H9 (cell line): ENCODE data around the gene CLECL1. TPM values are rescaled to one million over a fixed set of nuclear protein-coding genes. Genes with fewer than 3 reads are reported as not detected.

Experiments
- DNase-seq: peaks from one replicate; pipeline ENCODE4 v3.0.0-alpha.2; 2017
- H2AFZ ChIP-seq: one replicate; pipeline ENCODE4 v1.6.1; 2013; ENCODE audit warnings: mild to moderate bottlenecking, low read length, control low read depth, moderate library complexity
- H2AK5ac ChIP-seq: 2 replicates; pipeline ENCODE4 v1.6.1; 2013; ENCODE audit warnings: low read length, control low read depth, mixed read lengths; ENCODE audit not compliant: insufficient read length
- H2BK120ac ChIP-seq: one replicate; pipeline ENCODE4 v1.6.1; 2013; ENCODE audit warnings: low read depth, mild to moderate bottlenecking, low read length, control low read depth, inconsistent platforms; ENCODE audit not compliant: poor library complexity, severe bottlenecking
- H2BK12ac ChIP-seq: 2 replicates; pipeline ENCODE4 v1.6.1; 2013; ENCODE audit warnings: low read length, control low read depth, mixed read lengths, low read depth; ENCODE audit not compliant: insufficient read length
- H2BK15ac ChIP-seq: 2 replicates; pipeline ENCODE4 v1.6.1; 2013; ENCODE audit warnings: low read depth, low read length, control low read depth
- H2BK20ac ChIP-seq: one replicate; pipeline ENCODE4 v1.6.1; 2013; ENCODE audit warnings: low read depth, mild to moderate bottlenecking, low read length, control low read depth, inconsistent platforms; ENCODE audit not compliant: poor library complexity, severe bottlenecking
- H2BK5ac ChIP-seq: 2 replicates; pipeline ENCODE4 v1.6.1; 2013; ENCODE audit warnings: low read length, control low read depth, mixed read lengths; ENCODE audit not compliant: insufficient read length
- H3K14ac ChIP-seq: 2 replicates; pipeline ENCODE4 v1.6.1; 2013; ENCODE audit warnings: low read length, control low read depth; ENCODE audit not compliant: insufficient read depth
- H3K18ac ChIP-seq: 2 replicates; pipeline ENCODE4 v1.6.1; 2013; ENCODE audit warnings: low read depth, mild to moderate bottlenecking, mixed read lengths, low read length, control low read depth; ENCODE audit not compliant: insufficient read length
- H3K23ac ChIP-seq: 2 replicates; pipeline ENCODE4 v1.6.1; 2013; ENCODE audit warnings: low read length, control low read depth, mixed read lengths, low read depth; ENCODE audit not compliant: insufficient read length
- H3K23me2 ChIP-seq: 2 replicates; pipeline ENCODE4 v1.6.1; 2013; ENCODE audit warnings: low read depth, mild to moderate bottlenecking, mixed read lengths, low read length, control low read depth; ENCODE audit not compliant: insufficient read length, poor library complexity, severe bottlenecking
- H3K27ac ChIP-seq: 2 replicates; pipeline ENCODE4 v1.5.1; 2013; ENCODE audit warnings: low read length, control low read depth, mixed read lengths, low read depth; ENCODE audit not compliant: insufficient read length
- H3K27me3 ChIP-seq: 2 replicates; pipeline ENCODE4 v1.6.1; 2013; ENCODE audit warnings: low read length, control low read depth, inconsistent platforms; ENCODE audit not compliant: insufficient read depth
- H3K4ac ChIP-seq: 2 replicates; pipeline ENCODE4 v1.6.1; 2013; ENCODE audit warnings: low read depth, mild to moderate bottlenecking, control low read depth, inconsistent platforms, low read length, moderate library complexity
- H3K4me1 ChIP-seq: 2 replicates; pipeline ENCODE4 v1.6.1; 2013; ENCODE audit warnings: low read length, control low read depth, inconsistent platforms; ENCODE audit not compliant: insufficient read depth
- H3K4me2 ChIP-seq: 2 replicates; pipeline ENCODE4 v1.6.1; 2013; ENCODE audit warnings: low read length, control low read depth, mixed read lengths; ENCODE audit not compliant: insufficient read length, insufficient read depth
- H3K56ac ChIP-seq: 2 replicates; pipeline ENCODE4 v1.6.1; 2013; ENCODE audit warnings: low read depth, mild to moderate bottlenecking, mixed read lengths, low read length, control low read depth; ENCODE audit not compliant: insufficient read length
- H3K79me1 ChIP-seq: 2 replicates; pipeline ENCODE4 v1.6.1; 2013; ENCODE audit warnings: low read depth, mild to moderate bottlenecking, moderate library complexity, low read length, control low read depth, inconsistent platforms; ENCODE audit not compliant: insufficient read depth, poor library complexity, severe bottlenecking
- H3K79me2 ChIP-seq: 2 replicates; pipeline ENCODE4 v1.6.1; 2013; ENCODE audit warnings: low read length, control low read depth, inconsistent platforms; ENCODE audit not compliant: insufficient read depth
- H3K9ac ChIP-seq: 2 replicates; pipeline ENCODE4 v1.6.1; 2013; ENCODE audit warnings: low read length, control low read depth, mixed read lengths; ENCODE audit not compliant: insufficient read length; ENCODE audit errors: extremely low read depth
- H3K9me3 ChIP-seq: one replicate; pipeline ENCODE4 v1.6.1; 2013; ENCODE audit warnings: low read depth, low read length, inconsistent platforms; ENCODE audit not compliant: control insufficient read depth
- H3T11ph ChIP-seq: one replicate; pipeline ENCODE4 v1.6.1; 2013; ENCODE audit warnings: mild to moderate bottlenecking, low read length, control low read depth, inconsistent platforms
- H4K20me1 ChIP-seq: one replicate; pipeline ENCODE4 v1.6.1; 2013; ENCODE audit not compliant: control insufficient read depth, insufficient read length, insufficient read depth
- H4K5ac ChIP-seq: 2 replicates; pipeline ENCODE4 v1.6.1; 2013; ENCODE audit warnings: low read depth, mild to moderate bottlenecking, mixed read lengths, low read length, control low read depth; ENCODE audit not compliant: insufficient read length
- H4K8ac ChIP-seq: replicated peaks from 2 replicates; pipeline ENCODE4 v1.6.1; 2013; ENCODE audit warnings: low read length, control low read depth, mixed read lengths, low read depth; ENCODE audit not compliant: insufficient read length
- H4K91ac ChIP-seq: 2 replicates; pipeline ENCODE4 v1.6.1; 2013; ENCODE audit warnings: low read depth, mild to moderate bottlenecking, moderate library complexity, mixed read lengths, low read length, control low read depth; ENCODE audit not compliant: insufficient read length
- H3K27ac Mint-ChIP-seq, 3 experiments: 2 replicates in 2 of 3; 3 replicates in 1 of 3; pipeline ENCODE4 v1.8.0; 2020 to 2021; ENCODE audit warnings: mixed read lengths in 3 of 3, mild to moderate bottlenecking in 1 of 3, moderate library complexity in 1 of 3
- H3K27me3 Mint-ChIP-seq: 2 replicates; pipeline ENCODE4 v1.8.0; 2021; ENCODE audit warnings: low read depth, mild to moderate bottlenecking, moderate library complexity, mixed read lengths
- H3K36me3 Mint-ChIP-seq, 3 experiments: 2 replicates in 2 of 3; 3 replicates in 1 of 3; pipeline ENCODE4 v1.8.0; 2020 to 2021; ENCODE audit warnings: low read depth in 3 of 3, mixed read lengths in 3 of 3; ENCODE audit not compliant: insufficient read depth in 1 of 3
- H3K4me1 Mint-ChIP-seq, 2 experiments: 2 replicates each; pipeline ENCODE4 v1.8.0; 2020; ENCODE audit warnings: mixed read lengths in 2 of 2
- H3K4me3 Mint-ChIP-seq, 2 experiments: 2 replicates in 1 of 2; 3 replicates in 1 of 2; pipeline ENCODE4 v1.8.0; 2020 to 2021; ENCODE audit warnings: mild to moderate bottlenecking in 2 of 2, mixed read lengths in 2 of 2, moderate library complexity in 1 of 2
- H3K9me3 Mint-ChIP-seq, 2 experiments: 2 replicates in 1 of 2; 3 replicates in 1 of 2; pipeline ENCODE4 v1.8.0; 2020; ENCODE audit warnings: mild to moderate bottlenecking in 2 of 2, mixed read lengths in 2 of 2, moderate library complexity in 1 of 2
- WGBS: extraction: QIAGEN DNeasy Blood & Tissue Kit; methylation state at CpG from one replicate; pipeline ENCODE4 v1.1.7; 2013; ENCODE audit warnings: missing lambda C conversion rate, low lambda C conversion rate, mixed read lengths; ENCODE audit not compliant: insufficient read length; ENCODE audit errors: extremely low coverage; 5-methylcytosine and 5-hydroxymethylcytosine counted together
- total RNA-seq: library from RNA; stranded (reverse); gene quantifications from 2 replicates; pipeline ENCODE4 v1.2.1, GENCODE V29; 2021
- TF ChIP-seq, protein P1 (sequence below): fragments of 200-600 bp; sonication (generic); conservative IDR thresholded peaks from 3 replicates; pipeline ENCODE4 v1.8.0; 2021; ENCODE audit warnings: antibody characterized with exemption, mild to moderate bottlenecking

Gene CLECL1
- total RNA-seq, 1 experiment from 2014 or later, result not detected

DNA sequence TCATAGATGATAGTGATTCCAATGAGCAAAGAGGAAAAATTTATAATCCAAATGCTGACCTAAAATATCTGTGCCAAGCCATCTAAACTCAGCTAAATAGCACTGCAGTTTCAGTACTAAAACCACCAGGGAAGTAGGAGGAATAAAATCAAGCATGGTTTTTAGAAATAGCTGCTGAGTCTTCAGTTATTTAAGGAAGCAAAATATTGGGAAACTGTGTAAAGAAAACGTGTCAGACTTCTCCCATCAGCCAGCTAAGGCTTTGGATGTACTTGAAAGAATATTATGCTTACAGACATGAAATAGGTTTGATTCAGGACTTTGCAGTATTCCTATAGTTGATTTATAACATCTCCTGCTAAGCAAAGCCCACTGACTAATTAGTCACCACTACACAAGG, 38.7 kb downstream of the CLECL1 start:
- Histone ChIP-seq H2AK5ac (no peak overlapping the region), H2BK15ac (no peak overlapping the region), H3K9me3 (peaks cover 5% of the 10 kb centered on the region), H3K56ac (no peak overlapping the region), H3K14ac (no peak overlapping the region), H3T11ph (no peak overlapping the region), H3K27ac (no peak overlapping the region), H3K79me2 (no peaks in the 10 kb centered on the region), H2BK12ac (no peak overlapping the region), H4K20me1 (no peaks in the 10 kb centered on the region), H3K79me1 (no peaks in the 10 kb centered on the region), H2AFZ (no peak overlapping the region), H4K91ac (no peak overlapping the region), H2BK120ac (no peak overlapping the region), H4K8ac (no peak overlapping the region), H2BK5ac (no peak overlapping the region), H4K5ac (no peak overlapping the region), H3K4me1 (no peaks in the 10 kb centered on the region), H3K4ac (no peak overlapping the region), H3K23me2 (no peaks in the 10 kb centered on the region), H3K9ac (no peak overlapping the region), H3K4me2 (no peak overlapping the region), H3K23ac (no peak overlapping the region), H2BK20ac (no peak overlapping the region), H3K27me3 (no peaks in the 10 kb centered on the region), H3K18ac (no peak overlapping the region)
- TF ChIP-seq, protein P1, sequence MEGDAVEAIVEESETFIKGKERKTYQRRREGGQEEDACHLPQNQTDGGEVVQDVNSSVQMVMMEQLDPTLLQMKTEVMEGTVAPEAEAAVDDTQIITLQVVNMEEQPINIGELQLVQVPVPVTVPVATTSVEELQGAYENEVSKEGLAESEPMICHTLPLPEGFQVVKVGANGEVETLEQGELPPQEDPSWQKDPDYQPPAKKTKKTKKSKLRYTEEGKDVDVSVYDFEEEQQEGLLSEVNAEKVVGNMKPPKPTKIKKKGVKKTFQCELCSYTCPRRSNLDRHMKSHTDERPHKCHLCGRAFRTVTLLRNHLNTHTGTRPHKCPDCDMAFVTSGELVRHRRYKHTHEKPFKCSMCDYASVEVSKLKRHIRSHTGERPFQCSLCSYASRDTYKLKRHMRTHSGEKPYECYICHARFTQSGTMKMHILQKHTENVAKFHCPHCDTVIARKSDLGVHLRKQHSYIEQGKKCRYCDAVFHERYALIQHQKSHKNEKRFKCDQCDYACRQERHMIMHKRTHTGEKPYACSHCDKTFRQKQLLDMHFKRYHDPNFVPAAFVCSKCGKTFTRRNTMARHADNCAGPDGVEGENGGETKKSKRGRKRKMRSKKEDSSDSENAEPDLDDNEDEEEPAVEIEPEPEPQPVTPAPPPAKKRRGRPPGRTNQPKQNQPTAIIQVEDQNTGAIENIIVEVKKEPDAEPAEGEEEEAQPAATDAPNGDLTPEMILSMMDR, result no peak
- H3K4me1 Mint-ChIP-seq, result no peaks in the 10 kb centered on the region
- peaks cover 5% of the 10 kb centered on the region; the same call in 1 of the 2 replicates for H3K27me3 Mint-ChIP-seq
- H3K27ac Mint-ChIP-seq, result no peak overlapping the region
- WGBS, result no CpG with 5 or more reads among the region's 1 CpG
- H3K9me3 Mint-ChIP-seq, result peaks cover 38% of the 10 kb centered on the region in 2 experiments
- H3K36me3 Mint-ChIP-seq, result peaks cover 28 to 50% (median 48%) of the 10 kb centered on the region in 3 experiments
- no peak for DNase-seq
- H3K4me3 Mint-ChIP-seq, result no peak overlapping the region
